Activated effector memory CD4-positive, alpha-beta T cell treated with Interleukin-2 at 50 U/mL for 16 hours (primary cell): ENCODE measurements around the gene SIK2.

Source experiments
- DNase-seq: peaks from one replicate; pipeline ENCODE4 v3.0.0-alpha.2; 2020

SIK2 gene

DNA sequence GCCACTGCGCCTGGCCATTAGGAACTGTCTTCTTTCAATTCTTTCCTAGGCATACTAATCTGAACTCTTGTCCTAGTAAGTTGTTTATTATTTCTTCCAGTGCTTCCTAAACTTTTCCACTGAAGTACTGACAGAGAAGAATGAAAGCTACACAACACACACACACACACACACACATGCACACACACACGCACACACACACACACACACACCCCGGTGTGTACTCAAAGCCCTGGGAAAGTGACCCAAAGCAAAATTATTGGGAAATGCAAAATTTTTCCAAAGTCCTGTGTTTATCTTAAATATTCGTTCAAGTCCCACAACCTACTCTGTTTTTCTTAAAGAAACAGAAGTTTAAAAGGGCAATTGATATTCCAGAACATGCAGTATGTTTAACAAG, 19.4 kb upstream of the SIK2 start:
- DNase-seq, result no peak

DNA sequence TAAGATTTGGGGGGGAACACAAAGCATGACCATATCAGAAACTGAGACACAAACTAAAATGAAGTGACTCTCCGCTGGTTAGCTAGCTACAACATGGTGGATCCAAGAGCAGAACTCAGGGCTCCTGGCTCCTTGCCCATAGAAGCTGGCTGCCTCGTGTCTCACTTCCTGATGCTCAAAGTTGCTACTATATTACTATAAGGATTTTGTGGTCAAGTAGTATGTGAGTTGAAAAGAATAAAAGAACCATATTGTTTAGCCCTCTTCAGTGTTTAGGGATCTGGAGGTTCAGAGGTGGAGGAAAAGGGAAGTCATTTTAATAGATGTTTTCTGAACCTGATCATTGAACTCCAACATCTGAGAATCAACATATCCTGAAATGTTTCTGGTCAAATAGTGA, 16.9 kb upstream of the SIK2 start:
- no peak for DNase-seq

GRCh38 chr11:111586388-111586831, 15.8 kb upstream of the SIK2 start:
- DNase-seq, result no peak

- DNase-seq, result no peak
Observed at GRCh38 chr11:111589114-111589513, 13.1 kb upstream of the SIK2 start.

GRCh38 chr11:111589886-111590499, 12.3 kb upstream of the SIK2 start:
- no peak for DNase-seq

DNA sequence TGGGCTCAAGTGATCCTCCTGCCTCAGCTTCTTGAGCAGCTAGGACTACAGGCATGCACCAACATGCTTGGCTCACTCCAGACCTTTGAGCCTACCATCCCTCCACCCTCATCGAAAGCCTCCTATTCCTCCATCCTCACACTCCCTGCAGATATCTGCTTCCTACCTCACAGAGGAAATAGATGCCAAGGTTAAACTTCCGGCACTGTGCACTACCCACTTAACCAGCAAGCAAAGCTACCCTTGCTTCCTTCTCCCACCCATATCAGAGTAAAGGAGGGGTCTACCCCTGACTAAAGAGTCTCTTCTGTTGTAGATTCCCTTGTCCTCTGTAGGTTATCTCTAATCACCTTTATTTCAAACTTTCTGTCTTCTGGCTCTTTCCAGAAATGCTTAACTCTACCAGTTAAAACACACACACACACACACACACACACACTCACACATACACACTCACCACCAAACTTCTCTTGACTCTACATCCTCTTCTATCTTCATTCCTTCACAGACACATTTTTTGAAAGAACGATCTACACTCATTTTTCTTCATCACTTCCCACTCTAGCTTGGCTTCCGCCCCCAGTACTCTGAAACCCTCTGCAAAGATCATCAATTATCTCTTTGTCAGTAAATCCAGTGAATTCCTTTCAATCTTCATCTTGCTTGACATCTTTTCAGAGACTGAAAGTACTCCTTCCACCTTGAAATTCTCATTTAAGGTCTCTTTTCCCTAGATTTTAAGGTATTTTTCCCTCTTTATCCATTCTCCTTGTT, 10.9 kb upstream of the SIK2 start:
- no peak for DNase-seq

DNA sequence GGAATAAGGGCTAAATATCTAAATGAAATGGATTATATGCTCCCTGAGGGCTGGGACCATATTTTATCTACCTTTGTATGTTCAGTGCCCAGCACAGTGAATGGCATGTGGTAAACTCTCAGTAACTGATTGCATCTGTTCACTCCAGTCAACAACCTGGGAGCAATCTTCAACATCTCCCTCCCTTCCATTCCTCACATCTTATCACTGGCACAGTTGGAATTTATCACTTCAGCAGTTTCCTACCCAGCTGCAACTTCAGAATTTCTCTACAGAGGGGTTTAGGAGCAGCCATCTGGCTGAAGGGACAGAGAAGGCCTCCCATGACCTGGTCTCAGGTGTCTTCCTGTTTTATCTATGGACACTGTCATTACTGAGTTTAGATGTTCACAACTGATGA, 9.8 kb upstream of the SIK2 start:
- no peak for DNase-seq

DNA sequence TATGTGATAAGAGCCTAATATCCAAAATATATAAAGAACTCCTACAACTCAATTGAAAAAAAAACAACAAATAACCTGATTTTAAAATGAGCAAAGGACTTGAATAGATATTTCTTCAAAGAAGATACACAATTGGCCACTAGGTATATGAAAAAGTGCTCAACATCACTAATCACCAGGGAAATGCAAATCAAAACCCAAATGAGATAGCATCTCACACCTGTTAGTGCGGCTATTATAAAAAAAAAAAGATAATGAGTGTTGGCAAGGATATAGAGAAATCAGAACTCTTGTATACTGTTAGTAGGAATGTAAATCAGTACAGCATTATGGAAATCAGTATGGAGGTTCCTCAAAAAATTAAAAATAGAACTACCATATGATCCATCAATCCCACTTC, 5.9 kb upstream of the SIK2 start:
- no peak for DNase-seq

- DNase-seq, result no peak
Observed at GRCh38 chr11:111598148-111598547, 4.1 kb upstream of the SIK2 start.

GRCh38 chr11:111598559-111598958, 3.7 kb upstream of the SIK2 start:
- no peak for DNase-seq

DNA sequence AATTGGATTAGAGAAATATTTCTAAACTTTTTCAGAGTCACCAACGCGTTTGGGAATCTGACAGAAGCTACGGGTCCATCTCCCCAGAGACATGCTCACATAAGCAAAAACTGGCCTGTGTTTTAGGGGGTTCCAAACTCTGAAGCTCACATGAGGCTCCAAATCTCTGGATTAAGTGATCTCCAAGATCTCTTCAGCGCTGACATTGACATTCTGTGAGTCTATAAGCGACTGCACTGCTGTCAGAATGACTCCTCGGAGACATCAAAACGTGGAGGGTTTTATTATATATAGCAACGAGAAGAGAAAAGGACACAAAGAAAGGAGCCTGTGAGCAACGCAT, 642 bp upstream of the SIK2 start:
- DNase-seq, result no peak

- no peak for DNase-seq
Observed at GRCh38 chr11:111602865-111603610, 789 bp downstream of the SIK2 start.

GRCh38 chr11:111603611-111604130, 1.4 kb downstream of the SIK2 start:
- no peak for DNase-seq

- no peak for DNase-seq
Observed at GRCh38 chr11:111604392-111605009, 2.3 kb downstream of the SIK2 start.

GRCh38 chr11:111605681-111606080, 3.4 kb downstream of the SIK2 start:
- DNase-seq, result no peak

DNA sequence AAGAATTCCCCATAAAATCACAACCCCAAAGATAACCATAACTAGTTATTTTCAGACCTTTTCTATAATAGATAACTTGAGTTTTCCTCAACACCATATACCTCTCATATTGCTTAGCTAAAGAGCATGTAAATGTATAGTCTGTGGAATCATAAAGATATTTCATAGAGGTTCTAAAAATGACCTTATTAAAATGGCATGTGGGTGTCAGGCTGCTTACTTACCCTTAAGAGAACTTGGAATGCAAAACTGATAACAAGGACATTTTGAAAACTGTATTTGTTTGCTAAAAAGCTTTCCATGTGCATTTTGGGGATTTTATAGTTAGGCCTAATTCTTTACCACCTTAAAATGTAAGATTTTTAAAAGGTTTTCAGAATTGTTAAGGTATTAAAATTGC, 4.7 kb downstream of the SIK2 start:
- DNase-seq, result no peak

GRCh38 chr11:111607751-111608150, 5.5 kb downstream of the SIK2 start:
- DNase-seq, result no peak

DNA sequence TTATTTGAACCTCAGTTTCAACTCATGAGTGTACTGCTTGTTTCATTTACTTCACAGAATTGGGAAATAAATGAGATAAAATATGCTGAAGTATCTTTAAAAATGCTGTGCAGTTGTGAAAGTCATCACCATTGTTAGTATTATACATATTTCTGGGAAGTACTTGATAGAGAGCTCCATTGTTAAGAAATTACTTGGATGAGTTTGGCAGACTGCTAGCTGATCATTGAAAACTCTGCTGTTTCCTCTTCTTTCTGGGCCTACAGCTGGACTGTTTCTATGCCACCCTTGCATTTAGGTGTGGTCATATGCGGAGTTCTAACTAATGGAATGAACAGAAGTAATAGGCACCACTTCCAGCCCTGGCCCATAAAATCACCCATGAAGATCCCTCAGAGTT, 10.0 kb downstream of the SIK2 start:
- no peak for DNase-seq

DNA sequence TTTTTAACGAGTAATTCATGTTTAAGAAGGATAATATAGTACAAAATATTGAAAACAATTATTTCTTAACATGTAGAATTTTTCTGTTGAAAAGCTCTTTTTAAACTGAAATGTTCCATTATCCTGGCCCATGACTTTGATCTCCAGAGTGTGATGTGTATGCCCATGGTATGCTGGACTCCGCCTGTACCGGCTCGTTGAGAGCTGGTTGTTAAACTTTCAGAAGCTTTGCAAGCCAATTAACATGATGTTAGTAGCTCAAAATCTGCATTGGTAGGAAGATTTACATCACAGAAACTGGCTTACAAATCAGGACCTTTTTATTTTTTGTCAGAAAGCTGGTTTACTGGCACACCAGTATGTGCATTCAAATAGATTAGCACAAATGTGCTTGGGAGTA, 15.0 kb downstream of the SIK2 start:
- no peak for DNase-seq

GRCh38 chr11:111620518-111620917, 18.3 kb downstream of the SIK2 start:
- no peak for DNase-seq

GRCh38 chr11:111623527-111624030, 21.3 kb downstream of the SIK2 start:
- no peak for DNase-seq

- DNase-seq, result no peak
Observed at GRCh38 chr11:111624608-111625007, 22.4 kb downstream of the SIK2 start.

- no peak for DNase-seq
Observed at GRCh38 chr11:111627591-111627990, 25.3 kb downstream of the SIK2 start.
